Panc1 (cell line): Measurements from ENCODE around the gene TNIK. TPM values are rescaled to one million over a fixed set of nuclear protein-coding genes. Genes with fewer than 3 reads are reported as not detected.

ENCODE experiments used
- ATAC-seq: fragments of 200-7000 bp; cut with Tn5 transposase; 2 replicates; pipeline ENCODE4 v1.9.1; 2020; ENCODE audit warnings: mild to moderate bottlenecking, moderate library complexity
- BruUV-seq: library from RNA; stranded (reverse); fragments of 400-500 nt; replicated peaks from 2 replicates; lab custom pipeline; 2021; lab: Mats Ljungman, UMichigan
- CTCF ChIA-PET: fragments of 300-600 bp; sonication (Branson Sonifier 250); formaldehyde crosslinking; loops from one replicate; lab custom pipeline; 2022; ENCODE audit warnings: antibody characterized with exemption; lab: Charles Lee
- POLR2A ChIA-PET: fragments of 300-600 bp; sonication (Branson Sonifier 250); formaldehyde crosslinking; loops from one replicate; lab custom pipeline; 2022; ENCODE audit warnings: antibody characterized with exemption; lab: Charles Lee
- DNase-seq: peaks from one replicate; pipeline ENCODE4 v3.0.0-alpha.2; 2010; ENCODE audit warnings: low read depth, low spot score
- H3K27ac ChIP-seq: 2 replicates; pipeline ENCODE4 v1.5.1; 2011; ENCODE audit warnings: mild to moderate bottlenecking, low read length, inconsistent platforms
- H3K27me3 ChIP-seq: fragments of 200-500 bp; sonication (Bioruptor generic); 2 replicates; pipeline ENCODE4 v1.6.0; 2014; ENCODE audit warnings: low read length, inconsistent platforms; ENCODE audit not compliant: control insufficient read depth, insufficient read depth
- H3K36me3 ChIP-seq: fragments of 200-500 bp; sonication (Bioruptor generic); 2 replicates; pipeline ENCODE4 v1.5.1; 2014; ENCODE audit warnings: inconsistent platforms, mild to moderate bottlenecking, low read length, moderate library complexity; ENCODE audit not compliant: control insufficient read depth, insufficient read depth
- H3K4me1 ChIP-seq: 2 replicates; pipeline ENCODE4 v1.5.1; 2011; ENCODE audit warnings: inconsistent platforms, mild to moderate bottlenecking, low read length, moderate library complexity; ENCODE audit not compliant: control insufficient read depth, insufficient read depth
- H3K4me3 ChIP-seq, 2 experiments: 2 replicates each; pipeline ENCODE4 v1.5.1; 2011 to 2012; ENCODE audit warnings: low read depth in 2 of 2, low read length in 2 of 2, mild to moderate bottlenecking in 2 of 2, inconsistent platforms in 1 of 2, moderate library complexity in 1 of 2
- H3K9me3 ChIP-seq: fragments of 200-500 bp; sonication (Bioruptor generic); 2 replicates; pipeline ENCODE4 v1.5.1; 2014; ENCODE audit warnings: low read depth, mild to moderate bottlenecking, inconsistent platforms, low read length, moderate library complexity; ENCODE audit not compliant: control insufficient read depth, insufficient read depth
- CTCF ChIP-seq: fragments of 450-650 bp; IDR thresholded peaks from 2 replicates; pipeline ENCODE4 v1.5.1; 2017; ENCODE audit warnings: mild to moderate bottlenecking
- POLR2AphosphoS5 ChIP-seq: IDR thresholded peaks from 2 replicates; pipeline ENCODE4 v1.6.1; 2012; ENCODE audit warnings: mild to moderate bottlenecking, low read depth, low read length, moderate library complexity
- SIN3A ChIP-seq: IDR thresholded peaks from 2 replicates; pipeline ENCODE4 v1.6.1; 2012; ENCODE audit warnings: low read depth, mild to moderate bottlenecking, low read length, moderate library complexity, borderline replicate concordance; ENCODE audit not compliant: insufficient read depth
- TCF7L2 ChIP-seq: IDR thresholded peaks from 2 replicates; pipeline ENCODE4 v1.6.1; 2011; ENCODE audit warnings: mild to moderate bottlenecking, low read depth, low read length, inconsistent platforms
- in situ Hi-C: cut with HindIII; loops from 2 replicates; pipeline ENCODE4 v1.10.0; 2016; ENCODE audit warnings: low sequenced_read_pairs, low pct_unique_long_range_greater_than_20kb
- intact Hi-C: fragments of 100-400 bp; cut with micrococcal nuclease; formaldehyde crosslinking; loops from one replicate; pipeline ENCODE4 v1.10.0; 2022; ENCODE audit not compliant: unreplicated experiment
- total RNA-seq: library from RNA; stranded (reverse); gene quantifications from one replicate; pipeline ENCODE4 v1.2.1, GENCODE V29; 2021; ENCODE audit not compliant: unreplicated experiment
- TF ChIP-seq, protein P1 (sequence below), 2 experiments: IDR thresholded peaks; 2 replicates each; pipeline ENCODE4 v1.6.1; 2011 to 2012; ENCODE audit warnings: low read depth in 2 of 2, control low read depth in 1 of 2, low read length in 1 of 2, mild to moderate bottlenecking in 1 of 2, moderate library complexity in 1 of 2; ENCODE audit not compliant: insufficient read depth in 1 of 2

The TNIK gene
- total RNA-seq, 1 experiment from 2014 or later = 1.9 TPM

GRCh38 chr3:171264758-171265157, 195.4 kb downstream of the TNIK start:
- in situ Hi-C loops = no loop called here

DNA sequence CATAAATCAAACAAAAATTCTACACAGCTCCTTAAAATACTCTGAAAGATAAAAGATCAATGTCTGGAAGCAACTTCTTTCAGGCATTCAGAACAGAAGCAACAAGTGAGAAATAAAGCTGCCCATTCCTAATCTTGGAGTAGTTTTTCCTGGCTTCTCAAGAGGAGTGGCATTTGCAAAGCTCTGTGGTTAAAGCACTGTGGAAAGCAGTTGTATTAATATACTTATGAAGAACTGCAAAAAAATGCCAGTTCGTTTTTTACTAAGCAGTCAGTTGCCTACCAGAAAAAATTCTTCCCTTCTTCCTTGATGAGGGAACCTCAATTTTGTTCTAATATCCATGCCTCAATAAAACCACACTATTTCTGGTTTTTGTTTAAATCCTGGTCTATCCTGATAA, 197.8 kb downstream of the TNIK start:
- H3K4me3 ChIP-seq = no peak overlapping the region
- in situ Hi-C loops (no loop called here), intact Hi-C loops (no loop called here)
- no peaks in the 10 kb centered on the region for H3K9me3 ChIP-seq
- no TSS peak for BruUV-seq
- TF ChIP-seq TCF7L2 (no peak), SIN3A (no peak), CTCF (no peak), POLR2AphosphoS5 (no peak)
- TF ChIP-seq, protein P1, sequence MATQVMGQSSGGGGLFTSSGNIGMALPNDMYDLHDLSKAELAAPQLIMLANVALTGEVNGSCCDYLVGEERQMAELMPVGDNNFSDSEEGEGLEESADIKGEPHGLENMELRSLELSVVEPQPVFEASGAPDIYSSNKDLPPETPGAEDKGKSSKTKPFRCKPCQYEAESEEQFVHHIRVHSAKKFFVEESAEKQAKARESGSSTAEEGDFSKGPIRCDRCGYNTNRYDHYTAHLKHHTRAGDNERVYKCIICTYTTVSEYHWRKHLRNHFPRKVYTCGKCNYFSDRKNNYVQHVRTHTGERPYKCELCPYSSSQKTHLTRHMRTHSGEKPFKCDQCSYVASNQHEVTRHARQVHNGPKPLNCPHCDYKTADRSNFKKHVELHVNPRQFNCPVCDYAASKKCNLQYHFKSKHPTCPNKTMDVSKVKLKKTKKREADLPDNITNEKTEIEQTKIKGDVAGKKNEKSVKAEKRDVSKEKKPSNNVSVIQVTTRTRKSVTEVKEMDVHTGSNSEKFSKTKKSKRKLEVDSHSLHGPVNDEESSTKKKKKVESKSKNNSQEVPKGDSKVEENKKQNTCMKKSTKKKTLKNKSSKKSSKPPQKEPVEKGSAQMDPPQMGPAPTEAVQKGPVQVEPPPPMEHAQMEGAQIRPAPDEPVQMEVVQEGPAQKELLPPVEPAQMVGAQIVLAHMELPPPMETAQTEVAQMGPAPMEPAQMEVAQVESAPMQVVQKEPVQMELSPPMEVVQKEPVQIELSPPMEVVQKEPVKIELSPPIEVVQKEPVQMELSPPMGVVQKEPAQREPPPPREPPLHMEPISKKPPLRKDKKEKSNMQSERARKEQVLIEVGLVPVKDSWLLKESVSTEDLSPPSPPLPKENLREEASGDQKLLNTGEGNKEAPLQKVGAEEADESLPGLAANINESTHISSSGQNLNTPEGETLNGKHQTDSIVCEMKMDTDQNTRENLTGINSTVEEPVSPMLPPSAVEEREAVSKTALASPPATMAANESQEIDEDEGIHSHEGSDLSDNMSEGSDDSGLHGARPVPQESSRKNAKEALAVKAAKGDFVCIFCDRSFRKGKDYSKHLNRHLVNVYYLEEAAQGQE (IDR thresholded peaks at IDR 0.05; ENCODE audit: insufficient read depth in 1 of 2, low read depth in 2 of 2, low read length in 1 of 2) = no peak
- ATAC-seq = no peak
- no peaks in the 10 kb centered on the region for H3K4me1 ChIP-seq
- no peaks in the 10 kb centered on the region for H3K36me3 ChIP-seq
- H3K27ac ChIP-seq = no peak overlapping the region
- H3K27me3 ChIP-seq = peaks cover 8% of the 10 kb centered on the region
- ChIA-PET POLR2A (no interaction called here), CTCF (no interaction called here)
- DNase-seq = no peak

More at GRCh38 chr3:171264758-171265157, 195.4 kb downstream of the TNIK start:
- ChIA-PET CTCF (no interaction called here), POLR2A (no interaction called here)
- Histone ChIP-seq H3K9me3 (no peaks in the 10 kb centered on the region), H3K4me3 (no peak overlapping the region), H3K27ac (no peak overlapping the region), H3K4me1 (no peaks in the 10 kb centered on the region), H3K36me3 (no peaks in the 10 kb centered on the region), H3K27me3 (peaks cover 6% of the 10 kb centered on the region)
- intact Hi-C loops = no loop called here
- ATAC-seq (no peak), DNase-seq (no peak)
- no TSS peak for BruUV-seq
- no peak for TF ChIP-seq TCF7L2

DNA sequence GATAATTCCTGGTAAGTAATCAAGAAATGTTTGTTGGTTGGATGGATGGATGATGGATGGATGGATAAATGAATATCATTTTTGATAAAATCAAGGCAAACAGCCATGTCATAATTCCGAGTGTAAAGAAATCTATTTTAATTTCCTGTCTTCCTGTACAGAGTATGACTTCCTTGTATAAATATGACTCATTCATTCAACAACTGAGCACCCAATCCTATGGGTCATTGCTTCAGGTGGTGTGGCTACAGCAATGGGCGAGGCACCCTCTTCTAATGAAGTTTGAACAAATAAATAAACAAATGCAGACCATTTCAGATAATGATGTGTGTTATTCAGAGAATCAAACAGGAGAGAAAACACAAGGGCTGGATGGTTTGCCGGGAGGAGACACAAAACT, 198.7 kb downstream of the TNIK start:
- Histone ChIP-seq H3K36me3 (no peaks in the 10 kb centered on the region), H3K27ac (no peak overlapping the region), H3K27me3 (peaks cover 8% of the 10 kb centered on the region), H3K4me3 (no peak overlapping the region), H3K4me1 (no peaks in the 10 kb centered on the region), H3K9me3 (no peaks in the 10 kb centered on the region)
- in situ Hi-C loops = no loop called here
- ChIA-PET POLR2A (no interaction called here), CTCF (no interaction called here)
- intact Hi-C loops = no loop called here
- TF ChIP-seq CTCF (no peak), POLR2AphosphoS5 (no peak), SIN3A (no peak), TCF7L2 (no peak)
- TF ChIP-seq, protein P1 (IDR thresholded peaks at IDR 0.05; ENCODE audit: insufficient read depth in 1 of 2, low read depth in 2 of 2, low read length in 1 of 2) = no peak
- no peak for DNase-seq
- no peak; the same call in 1 of the 2 replicates for ATAC-seq
- no TSS peak for BruUV-seq
